Cardiac muscle cell (in vitro differentiated cells and primary cell): ENCODE data around the gene ST3GAL3. TPM values are rescaled to one million over a fixed set of nuclear protein-coding genes. Genes with fewer than 3 reads are reported as not detected.

Experiments used
- DNase-seq, 2 donors: peaks; one replicate each; pipeline versions ENCODE4 v3.0.0 to v3.0.0-alpha.2; 2010 to 2017; ENCODE audit warnings: low read depth in 1 of 2, low spot score in 1 of 2
- H3K27ac ChIP-seq: fragments of 200-600 bp; sonication (generic); 2 replicates; pipeline ENCODE4 v1.5.1; 2016
- H3K27me3 ChIP-seq: fragments of 200-600 bp; sonication (generic); 2 replicates; pipeline ENCODE4 v1.6.0; 2016; ENCODE audit warnings: control low read depth
- H3K36me3 ChIP-seq: fragments of 200-600 bp; sonication (generic); 2 replicates; pipeline ENCODE4 v1.5.1; 2016; ENCODE audit warnings: control low read depth
- H3K4me1 ChIP-seq: fragments of 200-600 bp; sonication (generic); 2 replicates; pipeline ENCODE4 v1.8.1; 2017; ENCODE audit warnings: low read depth, mild to moderate bottlenecking, mixed run types
- H3K4me3 ChIP-seq: fragments of 200-600 bp; sonication (generic); 2 replicates; pipeline ENCODE4 v1.5.1; 2016; ENCODE audit warnings: mild to moderate bottlenecking
- H3K9me3 ChIP-seq: fragments of 200-600 bp; sonication (generic); 2 replicates; pipeline ENCODE4 v1.5.1; 2017; ENCODE audit warnings: low read depth, mild to moderate bottlenecking, control low read depth
- CTCF ChIP-seq: IDR thresholded peaks from 2 replicates; pipeline ENCODE4 v1.5.1; 2012; ENCODE audit warnings: low read depth, mild to moderate bottlenecking, low read length
- polyA plus RNA-seq: library from polyadenylated mRNA; unstranded; fragments of >200 nt; fragmentation: Nextera tagmentation; extraction: Ambion mirVana; gene quantifications from 2 replicates; pipeline ENCODE4 v1.2.1, GENCODE V29; 2016
- total RNA-seq: library from RNA; depleted of rRNA; stranded (reverse); fragments of >200 nt; gene quantifications from 2 replicates; pipeline ENCODE4 v1.2.3, GENCODE V29; 2016

The ST3GAL3 gene
- total and polyA plus RNA-seq, 2 experiments from 2014 or later, result 34.7 to 35.7 TPM

- peak within 1 kb of the TSS; percentile 99 for H3K27ac ChIP-seq
- TF ChIP-seq CTCF, result peak; percentile 68
- H3K4me1 ChIP-seq, result peaks cover 12% of the 10 kb centered on the region
- no peaks in the 10 kb centered on the region for H3K36me3 ChIP-seq
- DNase-seq, result peak; percentile 96 to 98
- no peaks in the 10 kb centered on the region for H3K27me3 ChIP-seq
- H3K4me3 ChIP-seq, result peak within 1 kb of the TSS; percentile 56
- H3K9me3 ChIP-seq, result no peaks in the 10 kb centered on the region
Observed at GRCh38 chr1:43946236-43947060, 239.1 kb downstream of the ST3GAL3 start, which contains the start of gene IPO13. TSS of gene IPO13 (plus strand) at chr1:43946950. CDS start at chr1:43947601, 651 bp downstream.

- TF ChIP-seq CTCF, result no peak
- H3K36me3 ChIP-seq, result no peaks in the 10 kb centered on the region
- no peak for DNase-seq
- H3K9me3 ChIP-seq, result no peaks in the 10 kb centered on the region
- H3K27ac ChIP-seq, result peak overlapping the region; percentile 99
- H3K4me3 ChIP-seq, result peak overlapping the region; percentile 56
- H3K27me3 ChIP-seq, result no peaks in the 10 kb centered on the region
- H3K4me1 ChIP-seq, result peaks cover 12% of the 10 kb centered on the region
Observed at GRCh38 chr1:43947061-43947873, 239.9 kb downstream of the ST3GAL3 start.

GRCh38 chr1:43947874-43948437 lies 240.6 kb downstream of the ST3GAL3 start:
- no peak for TF ChIP-seq CTCF
- no peak for DNase-seq

GRCh38 chr1:43949678-43950077 lies 242.3 kb downstream of the ST3GAL3 start:
- no peak for DNase-seq
- TF ChIP-seq CTCF, result no peak

More at GRCh38 chr1:43947874-43948437, 240.6 kb downstream of the ST3GAL3 start:
- H3K4me3 ChIP-seq, result peak overlapping the region; percentile 56
- peaks cover 12% of the 10 kb centered on the region for H3K4me1 ChIP-seq
- no peaks in the 10 kb centered on the region for H3K36me3 ChIP-seq
- H3K27me3 ChIP-seq, result no peaks in the 10 kb centered on the region
- no peak overlapping the region for H3K27ac ChIP-seq
- no peaks in the 10 kb centered on the region for H3K9me3 ChIP-seq

More at GRCh38 chr1:43949678-43950077, 242.3 kb downstream of the ST3GAL3 start:
- Histone ChIP-seq H3K4me1 (peaks cover 16% of the 10 kb centered on the region), H3K27ac (no peak overlapping the region), H3K27me3 (no peaks in the 10 kb centered on the region), H3K36me3 (no peaks in the 10 kb centered on the region), H3K4me3 (no peak overlapping the region), H3K9me3 (no peaks in the 10 kb centered on the region)
